ENCODE measurements around the gene MYO9B. TPM values are rescaled to one million over a fixed set of nuclear protein-coding genes. Genes with fewer than 3 reads are reported as not detected.

Gene MYO9B
- total and polyA plus RNA-seq, 2 experiments from 2014 or later = 20.1 to 71.8 TPM

GRCh38 chr19:17109300-17109699, 33.7 kb downstream of the MYO9B start:
- Histone ChIP-seq H3F3A (ENCODE audit: insufficient read depth) (peaks cover 37% of the 10 kb centered on the region), H3K9ac (peak overlapping the region; percentile 86), H3K9me3 (ENCODE audit: low read depth) (no peaks in the 10 kb centered on the region), H3K27me3 (replicated peaks; ENCODE audit: insufficient read depth) (no peaks in the 10 kb centered on the region), H3K79me2 (ENCODE audit: insufficient read depth) (peaks cover 88% of the 10 kb centered on the region), H2AFZ (no peak overlapping the region), H3K9me2 (ENCODE audit: insufficient read depth) (no peaks in the 10 kb centered on the region), H3K4me2 (ENCODE audit: unreplicated experiment) (no peak overlapping the region), H3K36me3 (ENCODE audit: low read depth) (no peaks in the 10 kb centered on the region; the same call in 1 of the 2 replicates), H3K4me1 (ENCODE audit: insufficient read depth) (peaks cover 21% of the 10 kb centered on the region), H3K27ac (peak overlapping the region; percentile 97), H3K4me3 (no peak overlapping the region), H4K20me1 (ENCODE audit: insufficient read depth) (no peaks in the 10 kb centered on the region)
- TF ChIP-seq EZH2phosphoT487 (IDR thresholded peaks at IDR 0.05; ENCODE audit: insufficient read depth, low read depth) (no peak), EZH2 (IDR thresholded peaks at IDR 0.05; ENCODE audit: insufficient read depth, poor library complexity, severe bottlenecking) (no peak)
- in situ Hi-C loops (cut with MboI) = no loop called here
- WGBS, 2 experiments (ENCODE audit: low coverage in 1 of 2, low lambda C conversion rate in 2 of 2, missing lambda C conversion rate in 2 of 2) = 91 to 94% methylated on average over 6 to 9 of the region's 9 CpGs
- no peak for DNase-seq

GRCh38 chr19:17109962-17110598, 34.5 kb downstream of the MYO9B start:
- DNase-seq = no peak
- TF ChIP-seq EZH2phosphoT487 (IDR thresholded peaks at IDR 0.05; ENCODE audit: insufficient read depth, low read depth) (no peak), EZH2 (IDR thresholded peaks at IDR 0.05; ENCODE audit: insufficient read depth, poor library complexity, severe bottlenecking) (no peak)
- no peaks in the 10 kb centered on the region for H4K20me1 ChIP-seq (ENCODE audit: insufficient read depth)
- peaks cover 88% of the 10 kb centered on the region for H3K79me2 ChIP-seq (ENCODE audit: insufficient read depth)
- no peak overlapping the region for H2AFZ ChIP-seq
- H3F3A ChIP-seq (ENCODE audit: insufficient read depth) = peaks cover 37% of the 10 kb centered on the region
- in situ Hi-C loops (cut with MboI) = no loop called here
- H3K9me3 ChIP-seq (ENCODE audit: low read depth) = no peaks in the 10 kb centered on the region
- H3K9ac ChIP-seq = no peak overlapping the region
- H3K9me2 ChIP-seq (ENCODE audit: insufficient read depth) = no peaks in the 10 kb centered on the region
- no peaks in the 10 kb centered on the region for H3K27me3 ChIP-seq (replicated peaks; ENCODE audit: insufficient read depth)
- H3K4me1 ChIP-seq (ENCODE audit: insufficient read depth) = peaks cover 21% of the 10 kb centered on the region
- 91 to 95% methylated on average over 23 to 26 of the region's 26 CpGs for WGBS, 2 experiments (ENCODE audit: low coverage in 1 of 2, low lambda C conversion rate in 2 of 2, missing lambda C conversion rate in 2 of 2)
- H3K4me2 ChIP-seq (ENCODE audit: unreplicated experiment) = no peak overlapping the region
- no peaks in the 10 kb centered on the region; the same call in 1 of the 2 replicates for H3K36me3 ChIP-seq (ENCODE audit: low read depth)
- no peak overlapping the region for H3K4me3 ChIP-seq
- peak overlapping the region; percentile 97 for H3K27ac ChIP-seq

GRCh38 chr19:17110599-17110966, 35.0 kb downstream of the MYO9B start:
- H3K79me2 ChIP-seq (ENCODE audit: insufficient read depth) = peaks cover 88% of the 10 kb centered on the region
- H3K4me3 ChIP-seq = no peak overlapping the region
- H3K4me2 ChIP-seq (ENCODE audit: unreplicated experiment) = no peak overlapping the region
- in situ Hi-C loops (cut with MboI) = no loop called here
- H2AFZ ChIP-seq = no peak overlapping the region
- no peaks in the 10 kb centered on the region for H3K27me3 ChIP-seq (replicated peaks; ENCODE audit: insufficient read depth)
- H3K9me2 ChIP-seq (ENCODE audit: insufficient read depth) = no peaks in the 10 kb centered on the region
- no peaks in the 10 kb centered on the region for H4K20me1 ChIP-seq (ENCODE audit: insufficient read depth)
- H3K36me3 ChIP-seq (ENCODE audit: low read depth) = no peaks in the 10 kb centered on the region; the same call in 1 of the 2 replicates
- H3F3A ChIP-seq (ENCODE audit: insufficient read depth) = peaks cover 37% of the 10 kb centered on the region
- H3K9me3 ChIP-seq (ENCODE audit: low read depth) = no peaks in the 10 kb centered on the region
- no peak for TF ChIP-seq EZH2phosphoT487 (IDR thresholded peaks at IDR 0.05; ENCODE audit: insufficient read depth, low read depth)
- no peak for TF ChIP-seq EZH2 (IDR thresholded peaks at IDR 0.05; ENCODE audit: insufficient read depth, poor library complexity, severe bottlenecking)
- 87 to 89% methylated on average over 10 of the region's 10 CpGs for WGBS, 2 experiments (ENCODE audit: low coverage in 1 of 2, low lambda C conversion rate in 2 of 2, missing lambda C conversion rate in 2 of 2)
- H3K27ac ChIP-seq = peak overlapping the region; percentile 10; the same call in 1 of the 2 replicates
- DNase-seq = no peak
- peaks cover 21% of the 10 kb centered on the region for H3K4me1 ChIP-seq (ENCODE audit: insufficient read depth)
- H3K9ac ChIP-seq = no peak overlapping the region

- TF ChIP-seq EZH2phosphoT487 (IDR thresholded peaks at IDR 0.05; ENCODE audit: insufficient read depth, low read depth) (no peak), EZH2 (IDR thresholded peaks at IDR 0.05; ENCODE audit: insufficient read depth, poor library complexity, severe bottlenecking) (no peak)
- in situ Hi-C loops (cut with MboI) = no loop called here
- no peaks in the 10 kb centered on the region for H4K20me1 ChIP-seq (ENCODE audit: insufficient read depth)
- WGBS, 2 experiments (ENCODE audit: low coverage in 1 of 2, low lambda C conversion rate in 2 of 2, missing lambda C conversion rate in 2 of 2) = 98 to 100% methylated on average over 3 of the region's 3 CpGs
- H3K4me3 ChIP-seq = no peak overlapping the region
- DNase-seq = no peak
- peak overlapping the region; percentile 2; the same call in 1 of the 2 replicates for H3K27ac ChIP-seq
- no peak overlapping the region for H2AFZ ChIP-seq
- H3K36me3 ChIP-seq (ENCODE audit: low read depth) = no peaks in the 10 kb centered on the region; the same call in 1 of the 2 replicates
- H3K4me2 ChIP-seq (ENCODE audit: unreplicated experiment) = no peak overlapping the region
- peaks cover 21% of the 10 kb centered on the region for H3K4me1 ChIP-seq (ENCODE audit: insufficient read depth)
- H3K9me2 ChIP-seq (ENCODE audit: insufficient read depth) = no peaks in the 10 kb centered on the region
- no peak overlapping the region for H3K9ac ChIP-seq
- H3K9me3 ChIP-seq (ENCODE audit: low read depth) = no peaks in the 10 kb centered on the region
- H3F3A ChIP-seq (ENCODE audit: insufficient read depth) = peaks cover 37% of the 10 kb centered on the region
- H3K27me3 ChIP-seq (replicated peaks; ENCODE audit: insufficient read depth) = no peaks in the 10 kb centered on the region
- H3K79me2 ChIP-seq (ENCODE audit: insufficient read depth) = peaks cover 88% of the 10 kb centered on the region
Observed at GRCh38 chr19:17111766-17112165, 36.2 kb downstream of the MYO9B start.

Measured in GM23248 (cell line).